Endothelial cell of umbilical vein (primary cell): ENCODE results near the gene TENM4. TPM values are rescaled to one million over a fixed set of nuclear protein-coding genes. Genes with fewer than 3 reads are reported as not detected.

Source experiments
- BruUV-seq: library from RNA; stranded (reverse); fragments of 400-500 nt; replicated peaks from 2 replicates; lab custom pipeline; 2021; lab: Mats Ljungman, UMichigan
- CTCF ChIA-PET: fragments of 300-600, 350-600 bp; sonication (Branson Sonifier 250); formaldehyde crosslinking; loops from one replicate; lab custom pipeline; 2021; ENCODE audit warnings: antibody characterized with exemption, inconsistent platforms; lab: Charles Lee
- POLR2A ChIA-PET: fragments of 300-600, 350-600 bp; sonication (Branson Sonifier 250); formaldehyde crosslinking; loops from one replicate; lab custom pipeline; 2021; ENCODE audit warnings: antibody characterized with exemption, inconsistent platforms; lab: Charles Lee
- DNase-seq: peaks from one replicate; pipeline ENCODE4 v3.0.0-alpha.2; 2011; ENCODE audit warnings: low read depth, low spot score
- FAIRE-seq: peaks from 2 replicates; lab custom pipeline; 2011; peaks lifted over from hg19 to GRCh38; lab: Jason Lieb, UNC
- H2AFZ ChIP-seq: 2 replicates; pipeline ENCODE4 v1.6.0; 2012; ENCODE audit warnings: low read depth, low read length, control low read depth, inconsistent platforms
- H3K27ac ChIP-seq: 2 replicates; pipeline ENCODE4 v1.5.1; 2011; ENCODE audit warnings: low read depth, mild to moderate bottlenecking, control low read depth, low read length, moderate library complexity; ENCODE audit not compliant: insufficient read depth
- H3K27me3 ChIP-seq, 2 experiments: 2 replicates each; pipeline versions ENCODE4 v1.6.0 to v1.6.1; 2011; ENCODE audit warnings: low read length in 2 of 2, mixed read lengths in 1 of 2; ENCODE audit not compliant: control insufficient read depth in 2 of 2, insufficient read depth in 2 of 2
- H3K36me3 ChIP-seq, 2 experiments: 2 replicates in 1 of 2; 3 replicates in 1 of 2; pipeline ENCODE4 v1.5.1; 2011; ENCODE audit warnings: low read length in 2 of 2, mild to moderate bottlenecking in 1 of 2, moderate library complexity in 1 of 2; ENCODE audit not compliant: control insufficient read depth in 2 of 2, insufficient read depth in 2 of 2; ENCODE audit errors: extremely low read depth in 1 of 2
- H3K4me1 ChIP-seq: 3 replicates; pipeline ENCODE4 v1.5.1; 2011; ENCODE audit warnings: mild to moderate bottlenecking, low read length; ENCODE audit not compliant: control insufficient read depth, insufficient read depth; ENCODE audit errors: extremely low read depth
- H3K4me2 ChIP-seq: 2 replicates; pipeline ENCODE4 v1.6.1; 2011; ENCODE audit warnings: low read length, control low read depth, mixed read lengths; ENCODE audit not compliant: insufficient read depth
- H3K4me3 ChIP-seq, 3 experiments: fragments of 200-600 bp in 1 of 3; sonication (generic), shearing (Covaris generic) in 1 of 3; replicated peaks in 1 of 3; 2 replicates each; pipeline ENCODE4 v1.5.1; 2011 to 2016; ENCODE audit warnings: control low read depth in 3 of 3, low read length in 3 of 3, mild to moderate bottlenecking in 2 of 3, inconsistent platforms in 1 of 3, low read depth in 1 of 3, moderate library complexity in 1 of 3; ENCODE audit not compliant: insufficient read depth in 1 of 3
- H3K79me2 ChIP-seq: 2 replicates; pipeline ENCODE4 v1.6.0; 2012; ENCODE audit warnings: low read length, inconsistent platforms; ENCODE audit not compliant: control insufficient read depth, insufficient read depth
- H3K9ac ChIP-seq: replicated peaks from 2 replicates; pipeline ENCODE3; 2011; ENCODE audit warnings: low read length, control low read depth; ENCODE audit not compliant: insufficient read depth; ENCODE audit errors: extremely low read depth
- H3K9me1 ChIP-seq: replicated peaks from 3 replicates; pipeline ENCODE4 v1.6.0; 2011; ENCODE audit warnings: mild to moderate bottlenecking, low read length; ENCODE audit not compliant: control insufficient read depth, insufficient read depth; ENCODE audit errors: extremely low read depth
- H3K9me3 ChIP-seq: replicated peaks from 2 replicates; pipeline ENCODE4 v1.5.1; 2012; ENCODE audit warnings: low read length, inconsistent platforms; ENCODE audit not compliant: control insufficient read depth, insufficient read depth
- H4K20me1 ChIP-seq: replicated peaks from 2 replicates; pipeline ENCODE3; 2011; ENCODE audit warnings: mild to moderate bottlenecking, low read length; ENCODE audit not compliant: control insufficient read depth, insufficient read depth; ENCODE audit errors: extremely low read depth
- CTCF ChIP-seq, 2 donors: IDR thresholded peaks; 1 replicate in 1 of 2; 2 replicates in 1 of 2; pipeline ENCODE4 v1.5.1; 2011; ENCODE audit warnings: low read length in 2 of 2, mild to moderate bottlenecking in 2 of 2, moderate library complexity in 2 of 2, control low read depth in 1 of 2, inconsistent platforms in 1 of 2, low read depth in 1 of 2; ENCODE audit not compliant: insufficient read depth in 1 of 2; ENCODE audit errors: extremely low read depth in 1 of 2
- EZH2 ChIP-seq: IDR thresholded peaks from 2 replicates; pipeline ENCODE4 v1.6.1; 2012; ENCODE audit warnings: borderline replicate concordance, low read depth, mild to moderate bottlenecking, moderate library complexity, low read length, inconsistent platforms; ENCODE audit not compliant: severe bottlenecking
- FOS ChIP-seq: IDR thresholded peaks from 2 replicates; pipeline ENCODE4 v1.6.1; 2011; ENCODE audit warnings: mild to moderate bottlenecking, low read length, moderate library complexity, borderline replicate concordance; ENCODE audit not compliant: insufficient read depth
- GATA2 ChIP-seq: IDR thresholded peaks from 2 replicates; pipeline ENCODE4 v1.7.0; 2011; ENCODE audit warnings: low read depth, mild to moderate bottlenecking, moderate library complexity, mixed read lengths, low read length; ENCODE audit not compliant: insufficient read length, insufficient read depth
- JUN ChIP-seq: IDR thresholded peaks from 2 replicates; pipeline ENCODE4 v1.6.1; 2011; ENCODE audit warnings: borderline replicate concordance, low read depth; ENCODE audit not compliant: insufficient read length, insufficient read depth
- MAX ChIP-seq: IDR thresholded peaks from 2 replicates; pipeline ENCODE4 v1.6.1; 2011; ENCODE audit not compliant: insufficient read depth, insufficient read length
- MYC ChIP-seq: IDR thresholded peaks from one replicate; pipeline ENCODE4 v1.6.1; 2011; ENCODE audit warnings: mild to moderate bottlenecking, low read depth, low read length
- POLR2A ChIP-seq: IDR thresholded peaks from 2 replicates; pipeline ENCODE4 v1.6.1; 2012; ENCODE audit warnings: low read depth, mild to moderate bottlenecking, control low read depth, low read length
- POLR2AphosphoS5 ChIP-seq: IDR thresholded peaks from 2 replicates; pipeline ENCODE4 v1.6.1; 2012; ENCODE audit warnings: low read depth, mild to moderate bottlenecking, control low read depth, low read length, moderate library complexity; ENCODE audit not compliant: insufficient read depth
- dilution Hi-C: fragments of 300-500 bp; cut with MboI; formaldehyde crosslinking; loops from one replicate; pipeline ENCODE4 v1.15.0; 2019; ENCODE audit warnings: low sequenced_read_pairs; ENCODE audit not compliant: extremely low pct_ligation_motif_present
- intact Hi-C: fragments of 100-400 bp; cut with micrococcal nuclease; formaldehyde crosslinking; loops from one replicate; pipeline ENCODE4 v1.10.0; 2022
- polyA plus RNA-seq, 4 experiments: library from polyadenylated mRNA; depleted of rRNA in 3 of 4; stranded (reverse) in 3 of 4; unstranded in 1 of 4; fragments of >200 nt; gene quantifications; 2 replicates each; pipeline versions ENCODE4 v1.2.1 to v1.2.3, GENCODE V29; 2011 to 2012; ENCODE audit warnings: missing spikeins in 1 of 4
- total RNA-seq: library from RNA; stranded (reverse); gene quantifications from 2 replicates; pipeline ENCODE4 v1.2.3, GENCODE V29; 2021

The TENM4 gene
- total and polyA plus RNA-seq, 2 donors (not counting 3 experiments of a cell fraction or from before 2014, with no cell fraction given) = 0.06 to 0.27 TPM

DNA sequence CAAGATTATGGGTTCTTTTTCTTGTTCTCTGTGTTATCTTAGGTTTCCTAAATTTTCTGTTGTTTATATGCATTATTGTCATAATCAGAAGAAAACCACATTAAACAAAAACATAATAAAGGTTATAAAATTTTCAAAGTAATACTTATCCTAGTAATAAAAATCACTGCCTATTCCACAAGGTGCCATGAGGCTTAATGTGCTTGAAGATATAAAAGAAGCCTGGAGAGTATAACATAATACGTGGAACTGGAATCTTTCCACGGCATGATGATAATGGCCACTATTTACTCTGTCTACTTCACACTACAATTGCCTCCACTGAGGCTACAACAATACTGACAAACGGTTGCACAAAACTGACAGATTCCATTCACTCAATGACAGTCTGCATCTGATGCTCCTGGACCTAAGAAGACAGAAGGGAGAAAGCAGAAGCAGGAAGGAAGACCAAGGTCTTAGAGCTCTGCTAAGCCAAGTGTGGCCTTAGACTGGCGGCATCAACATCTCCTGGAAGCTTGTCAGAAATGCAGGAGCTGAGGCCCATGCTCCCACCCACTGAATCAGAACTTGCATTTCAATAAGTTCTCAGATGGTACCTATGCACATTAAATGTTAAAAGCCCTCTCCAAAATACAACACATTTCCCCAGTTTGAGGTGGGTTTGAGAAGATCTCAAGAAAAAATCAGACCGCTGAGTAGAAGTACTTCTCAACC lies 13.1 kb downstream of the TENM4 start:
- no peak overlapping the region for H3K27ac ChIP-seq
- ChIA-PET CTCF (no interaction called here), POLR2A (no interaction called here)
- intact Hi-C loops = no loop called here
- H3K9ac ChIP-seq = no peak overlapping the region
- no peaks in the 10 kb centered on the region for H3K27me3 ChIP-seq
- DNase-seq (no peak), FAIRE-seq (no peak)
- H3K4me2 ChIP-seq = no peak overlapping the region
- no peaks in the 10 kb centered on the region for H3K79me2 ChIP-seq
- no peak overlapping the region for H3K4me3 ChIP-seq
- no peaks in the 10 kb centered on the region for H3K9me3 ChIP-seq
- TF ChIP-seq FOS (no peak), MAX (no peak), POLR2AphosphoS5 (no peak), POLR2A (no peak), JUN (no peak), EZH2 (no peak), GATA2 (no peak), MYC (no peak), CTCF (IDR thresholded peaks at IDR 0.05; ENCODE audit: extremely low read depth in 1 of 2, insufficient read depth in 1 of 2, low read depth in 1 of 2, low read length in 2 of 2) (no peak)
- H2AFZ ChIP-seq = no peak overlapping the region
- H3K36me3 ChIP-seq = no peaks in the 10 kb centered on the region
- dilution Hi-C loops = no loop called here
- H3K9me1 ChIP-seq = no peaks in the 10 kb centered on the region
- H4K20me1 ChIP-seq = no peaks in the 10 kb centered on the region
- H3K4me1 ChIP-seq = no peaks in the 10 kb centered on the region
- no TSS peak for BruUV-seq
